OCI-LY1 (cell line): ENCODE measurements around the gene SRSF8.

ENCODE experiments used
- H2AFZ ChIP-seq: fragments of 200-600 bp; sonication (generic), shearing (Covaris generic); 2 replicates; pipeline ENCODE4 v1.6.0; 2014; ENCODE audit warnings: antibody characterized with exemption, mild to moderate bottlenecking, low read length
- H3F3A ChIP-seq: fragments of 200-600 bp; sonication (generic), shearing (Covaris generic); 2 replicates; pipeline ENCODE4 v1.6.0; 2014; ENCODE audit warnings: mild to moderate bottlenecking, antibody characterized with exemption, low read length, moderate library complexity; ENCODE audit not compliant: insufficient read depth
- H3K27ac ChIP-seq: fragments of 200-600 bp; sonication (generic); 2 replicates; pipeline ENCODE4 v1.5.1; 2014; ENCODE audit warnings: low read length, mixed run types, mild to moderate bottlenecking, low read depth; ENCODE audit not compliant: poor library complexity, severe bottlenecking
- H3K27me3 ChIP-seq: fragments of 200-600 bp; sonication (generic); 2 replicates; pipeline ENCODE4 v1.6.0; 2014; ENCODE audit warnings: antibody characterized with exemption, mild to moderate bottlenecking, low read length, moderate library complexity; ENCODE audit not compliant: insufficient read depth
- H3K36me3 ChIP-seq: fragments of 200-600 bp; sonication (generic); 2 replicates; pipeline ENCODE4 v1.6.1; 2014; ENCODE audit warnings: mild to moderate bottlenecking, antibody characterized with exemption, low read length, moderate library complexity, mixed read lengths; ENCODE audit not compliant: insufficient read depth
- H3K4me1 ChIP-seq: fragments of 200-600 bp; sonication (generic); 2 replicates; pipeline ENCODE4 v1.5.1; 2014; ENCODE audit warnings: mild to moderate bottlenecking, low read length, moderate library complexity; ENCODE audit not compliant: insufficient read depth, severe bottlenecking
- H3K4me2 ChIP-seq: fragments of 200-600 bp; sonication (generic), shearing (Covaris generic); 2 replicates; pipeline ENCODE4 v1.6.1; 2014; ENCODE audit warnings: low read length
- H3K4me3 ChIP-seq: fragments of 200-600 bp; sonication (generic); 2 replicates; pipeline ENCODE4 v1.5.1; 2014; ENCODE audit warnings: low read length, low read depth, mild to moderate bottlenecking, mixed read lengths; ENCODE audit not compliant: poor library complexity, severe bottlenecking
- H3K79me2 ChIP-seq: fragments of 200-600 bp; shearing (Covaris generic); 2 replicates; pipeline ENCODE4 v1.6.1; 2016; ENCODE audit warnings: mixed run types, low read length, mixed read lengths; ENCODE audit not compliant: insufficient read depth
- H3K9ac ChIP-seq: fragments of 200-600 bp; sonication (generic), shearing (Covaris generic); 2 replicates; pipeline ENCODE4 v1.6.1; 2014; ENCODE audit warnings: mild to moderate bottlenecking, low read length, mixed read lengths
- H3K9me2 ChIP-seq: fragments of 200-600 bp; sonication (generic), shearing (Covaris generic); 2 replicates; pipeline ENCODE4 v1.6.1; 2014; ENCODE audit warnings: low read depth, mild to moderate bottlenecking, low read length, mixed read lengths
- H3K9me3 ChIP-seq: fragments of 200-600 bp; shearing (Covaris generic); 2 replicates; pipeline ENCODE4 v1.6.1; 2014; ENCODE audit warnings: low read length, mixed read lengths
- H4K20me1 ChIP-seq: fragments of 200-600 bp; sonication (generic), shearing (Covaris generic); 2 replicates; pipeline ENCODE4 v1.6.0; 2016; ENCODE audit warnings: mild to moderate bottlenecking, low read length; ENCODE audit not compliant: insufficient read depth
- CTCF ChIP-seq: fragments of 200-600 bp; sonication (generic), shearing (Covaris generic); IDR thresholded peaks from 2 replicates; pipeline ENCODE4 v1.5.1; 2017; ENCODE audit warnings: mild to moderate bottlenecking, antibody characterized with exemption, low read length, moderate library complexity, mixed read lengths
- EZH2 ChIP-seq: fragments of 200-600 bp; sonication (generic), shearing (Covaris generic); IDR thresholded peaks from 2 replicates; pipeline ENCODE4 v1.8.0; 2017; ENCODE audit warnings: borderline replicate concordance, mixed run types, mild to moderate bottlenecking, antibody characterized with exemption, low read length, moderate library complexity, mixed read lengths

The SRSF8 gene

GRCh38 chr11:95076981-95077380 is 10.3 kb downstream of the SRSF8 start:
- H3K79me2 ChIP-seq = no peaks in the 10 kb centered on the region
- no peaks in the 10 kb centered on the region for H3K9me2 ChIP-seq
- no peak overlapping the region for H3K4me2 ChIP-seq
- H3K9me3 ChIP-seq = no peaks in the 10 kb centered on the region
- no peaks in the 10 kb centered on the region for H3K4me1 ChIP-seq
- H4K20me1 ChIP-seq = no peaks in the 10 kb centered on the region
- no peaks in the 10 kb centered on the region for H3F3A ChIP-seq
- H3K27ac ChIP-seq = no peak overlapping the region
- no peak overlapping the region for H2AFZ ChIP-seq
- H3K9ac ChIP-seq = no peak overlapping the region
- no peaks in the 10 kb centered on the region for H3K27me3 ChIP-seq
- no peak overlapping the region for H3K4me3 ChIP-seq
- H3K36me3 ChIP-seq = no peaks in the 10 kb centered on the region
- TF ChIP-seq EZH2 (no peak), CTCF (no peak)

GRCh38 chr11:95078526-95078925 is 11.8 kb downstream of the SRSF8 start:
- Histone ChIP-seq H2AFZ (no peak overlapping the region), H3K36me3 (no peaks in the 10 kb centered on the region), H3K4me3 (no peak overlapping the region), H3K27ac (no peak overlapping the region), H3F3A (no peaks in the 10 kb centered on the region), H3K27me3 (no peaks in the 10 kb centered on the region), H3K4me2 (no peak overlapping the region), H3K79me2 (no peaks in the 10 kb centered on the region), H3K9me2 (no peaks in the 10 kb centered on the region), H4K20me1 (no peaks in the 10 kb centered on the region), H3K9ac (no peak overlapping the region), H3K9me3 (no peaks in the 10 kb centered on the region), H3K4me1 (no peaks in the 10 kb centered on the region)
- TF ChIP-seq CTCF = no peak

GRCh38 chr11:95081010-95081409 is 14.3 kb downstream of the SRSF8 start:
- Histone ChIP-seq H3K9ac (no peak overlapping the region), H3K4me1 (no peaks in the 10 kb centered on the region), H2AFZ (no peak overlapping the region), H4K20me1 (no peaks in the 10 kb centered on the region), H3K9me3 (no peaks in the 10 kb centered on the region), H3K4me3 (no peak overlapping the region), H3K27ac (no peak overlapping the region), H3K27me3 (no peaks in the 10 kb centered on the region), H3F3A (no peaks in the 10 kb centered on the region), H3K36me3 (no peaks in the 10 kb centered on the region), H3K79me2 (no peaks in the 10 kb centered on the region), H3K4me2 (no peak overlapping the region), H3K9me2 (no peaks in the 10 kb centered on the region)
- TF ChIP-seq EZH2 (no peak), CTCF (no peak)
